Activated CD4-positive, alpha-beta T cell treated with anti-CD3 and anti-CD28 coated beads, Interleukin-2, amount 50 U/mL, for 4 hours (primary cell): ENCODE data around the gene GATC.

Source experiments
- DNase-seq, 2 experiments: peaks; one replicate each; pipeline ENCODE4 v3.0.0-alpha.2; 2020

GATC gene

GRCh38 chr12:120445911-120446843 lies at the start of gene GATC, which contains the start of gene TRIAP1:
TSS of gene GATC (plus strand) at chr12:120446444. CDS start at chr12:120446481, 37 bp downstream.
TSS of gene TRIAP1 (minus strand) at chr12:120446384. CDS start at chr12:120446372, 12 bp downstream.
- DNase-seq, result peak; percentile 81 to 83

- no peak for DNase-seq
These were observed 48.3 kb upstream of the GATC start for GRCh38 chr12:120397824-120398540.

GRCh38 chr12:120399531-120399930 lies 46.7 kb upstream of the GATC start:
- no peak for DNase-seq

GRCh38 chr12:120402217-120402616 lies 44.0 kb upstream of the GATC start:
- no peak for DNase-seq

- no peak for DNase-seq
These were observed 42.4 kb upstream of the GATC start for GRCh38 chr12:120403869-120404268.

- DNase-seq, result no peak
These were observed 42.0 kb upstream of the GATC start for GRCh38 chr12:120404271-120404670.

GRCh38 chr12:120406069-120406468 lies 40.2 kb upstream of the GATC start:
- DNase-seq, result no peak

GRCh38 chr12:120406553-120406952 lies 39.7 kb upstream of the GATC start:
- DNase-seq, result no peak

- DNase-seq, result no peak
These were observed 37.5 kb upstream of the GATC start for GRCh38 chr12:120408771-120409170.

GRCh38 chr12:120412421-120412820 lies 33.8 kb upstream of the GATC start:
- no peak for DNase-seq

GRCh38 chr12:120413901-120414695 lies 32.1 kb upstream of the GATC start:
- no peak for DNase-seq

GRCh38 chr12:120416490-120417216 lies 29.6 kb upstream of the GATC start:
- DNase-seq, result no peak

GRCh38 chr12:120417917-120418580 lies 28.2 kb upstream of the GATC start:
- DNase-seq, result no peak

- no peak for DNase-seq
These were observed 24.5 kb upstream of the GATC start for GRCh38 chr12:120421701-120422100.

- no peak for DNase-seq
These were observed 23.3 kb upstream of the GATC start for GRCh38 chr12:120422892-120423456.

GRCh38 chr12:120425797-120426196 lies 20.4 kb upstream of the GATC start:
- DNase-seq, result no peak

- DNase-seq, result no peak
These were observed 17.5 kb upstream of the GATC start for GRCh38 chr12:120428597-120429229.

GRCh38 chr12:120429368-120429767 lies 16.9 kb upstream of the GATC start:
- DNase-seq, result no peak

- no peak for DNase-seq
These were observed 13.3 kb upstream of the GATC start for GRCh38 chr12:120432772-120433525.
